GM18517 (cell line): Measurements from ENCODE around the gene RRAGC.
"Not testable (repeated sequence)": the region's sequence is repeated elsewhere in the genome, so short reads cannot be mapped to it uniquely, and the experiment has no call there.

Source experiments
- ATAC-seq: cut with Tn5 transposase; IDR thresholded peaks from one replicate; pipeline ENCODE4 v1.9.1; 2021; ENCODE audit warnings: mild to moderate bottlenecking, moderate library complexity; ENCODE audit not compliant: unreplicated experiment

The RRAGC gene

GRCh38 chr1:38817267-38818174 lies 42.1 kb downstream of the RRAGC start:
- ATAC-seq = no peak

GRCh38 chr1:38815903-38816627 lies 43.5 kb downstream of the RRAGC start:
- ATAC-seq = peak; percentile 79

GRCh38 chr1:38814984-38815464 lies 44.5 kb downstream of the RRAGC start:
- ATAC-seq = no peak

- ATAC-seq = no peak
These were observed 45.1 kb downstream of the RRAGC start for GRCh38 chr1:38814444-38814983.

DNA sequence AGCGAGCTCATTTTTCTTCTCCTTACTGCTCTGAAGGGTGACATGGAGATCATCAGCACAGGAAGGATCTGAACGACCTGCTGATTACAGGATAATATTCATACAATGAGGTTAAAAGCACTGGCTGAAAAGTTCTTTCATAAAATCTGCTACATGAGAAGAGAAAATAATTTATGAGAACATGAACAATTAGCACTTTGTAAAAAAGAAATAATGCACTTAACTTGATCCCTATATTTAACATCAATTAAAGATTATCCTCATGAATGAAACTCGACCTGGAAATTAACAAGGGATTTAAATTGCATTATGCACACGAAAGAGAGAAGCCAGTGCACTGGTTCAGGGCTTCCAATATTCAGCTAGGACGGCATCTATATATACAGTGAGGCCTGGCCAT lies 46.6 kb downstream of the RRAGC start:
- no peak for ATAC-seq

GRCh38 chr1:38811466-38811865 lies 48.1 kb downstream of the RRAGC start:
- not testable (repeated sequence) for ATAC-seq

DNA sequence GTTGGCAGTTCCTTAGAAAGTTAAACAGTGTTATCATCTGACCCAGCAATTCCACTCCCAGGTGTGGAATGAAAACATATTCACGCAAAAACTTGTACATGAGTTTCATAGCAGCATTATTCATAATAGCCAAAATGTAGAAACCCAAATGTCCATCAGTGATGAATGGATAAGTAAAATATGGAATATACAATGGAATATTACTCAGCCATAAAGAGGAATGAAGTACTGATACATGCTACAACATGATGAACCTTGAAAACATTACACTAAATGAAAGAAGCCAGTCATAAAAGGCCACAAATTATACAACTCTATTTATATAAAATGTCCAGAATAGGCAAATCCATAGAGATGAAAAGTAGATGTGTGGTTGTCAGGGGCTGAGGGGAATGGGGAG lies 53.5 kb downstream of the RRAGC start:
- ATAC-seq = no peak

- ATAC-seq = no peak
These were observed 54.5 kb downstream of the RRAGC start for GRCh38 chr1:38805036-38805435.

GRCh38 chr1:38804062-38804886 lies 55.3 kb downstream of the RRAGC start:
- ATAC-seq = no peak

- ATAC-seq = no peak
These were observed 55.9 kb downstream of the RRAGC start for GRCh38 chr1:38803647-38804046.

- ATAC-seq = no peak
These were observed 58.6 kb downstream of the RRAGC start for GRCh38 chr1:38800720-38801671.

DNA sequence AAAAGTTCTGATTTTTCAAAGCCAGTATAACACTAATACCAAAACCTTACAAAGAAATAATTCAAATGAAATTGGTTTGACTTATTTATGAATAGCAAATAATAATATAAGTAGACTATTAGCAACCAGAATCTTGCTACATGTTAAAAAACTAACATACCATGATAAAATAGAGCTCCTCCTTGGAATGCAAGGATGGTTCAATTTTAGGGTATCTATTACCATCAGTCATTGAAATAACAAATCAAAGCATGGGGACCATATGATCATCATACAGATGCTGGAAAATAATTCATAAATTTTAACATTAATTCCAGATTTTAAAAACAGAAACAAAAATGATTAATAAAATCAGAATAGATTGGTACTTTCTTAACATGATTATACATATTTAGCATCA lies 66.3 kb downstream of the RRAGC start:
- ATAC-seq = no peak

GRCh38 chr1:38791892-38792291 lies 67.7 kb downstream of the RRAGC start:
- ATAC-seq = no peak

GRCh38 chr1:38791164-38791515 lies 68.4 kb downstream of the RRAGC start:
- no peak for ATAC-seq

DNA sequence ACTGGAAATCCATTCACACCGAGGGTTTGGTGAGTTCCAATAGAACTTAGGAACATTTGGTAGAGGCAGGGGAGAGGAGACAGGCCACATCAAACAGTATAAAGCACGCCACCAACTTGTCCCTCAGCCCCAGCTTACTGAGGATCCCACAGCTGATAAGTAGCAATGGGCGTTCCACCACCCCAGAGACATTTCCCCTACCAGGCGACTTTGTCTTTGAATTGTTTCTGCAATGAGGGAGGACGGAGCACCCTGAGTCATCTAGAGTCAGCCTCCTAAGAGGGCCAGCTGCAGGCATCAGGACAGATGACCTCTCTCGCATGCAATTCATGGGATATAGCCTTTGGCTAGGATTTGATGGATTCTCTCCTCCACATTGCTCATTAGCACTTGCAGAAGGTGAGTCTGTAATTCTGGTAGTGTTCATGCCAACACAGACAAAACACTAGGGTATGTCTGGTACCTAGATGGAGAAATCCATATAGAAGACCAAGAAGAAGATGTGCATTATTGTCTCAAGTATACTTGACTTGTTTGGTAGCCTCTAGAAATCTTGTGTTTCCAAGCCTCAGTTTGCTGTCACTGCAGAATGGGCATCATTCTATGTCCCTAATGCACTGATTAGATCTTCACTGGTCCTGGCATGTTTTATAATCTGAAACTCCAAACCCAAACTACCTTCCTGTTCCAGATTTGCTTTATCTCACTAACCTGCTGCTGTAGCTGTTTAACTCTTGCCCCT lies 69.0 kb downstream of the RRAGC start:
- ATAC-seq = no peak

- no peak for ATAC-seq
These were observed 69.9 kb downstream of the RRAGC start for GRCh38 chr1:38789498-38790169.

- ATAC-seq = no peak
These were observed 70.9 kb downstream of the RRAGC start for GRCh38 chr1:38788341-38789336.
